ENCODE measurements around the gene STRA8.
"Not testable (repeated sequence)": the region's sequence is repeated elsewhere in the genome, so short reads cannot be mapped to it uniquely, and the experiment has no call there.

Gene STRA8

GRCh38 chr7:135210888-135211178, 22.8 kb upstream of the STRA8 start:
- H3K4me3 ChIP-seq (ENCODE audit: low read depth, low read length) = peak overlapping the region; percentile 85
- H3K36me3 ChIP-seq (ENCODE audit: control insufficient read depth, insufficient read depth, low read length) = no peaks in the 10 kb centered on the region
- H3K9ac ChIP-seq = no peak overlapping the region
- H3K79me2 ChIP-seq = no peaks in the 10 kb centered on the region
- H3K4me1 ChIP-seq = peaks cover 4% of the 10 kb centered on the region
- H3K27ac ChIP-seq = peak overlapping the region; percentile 65
- H3K9me3 ChIP-seq (ENCODE audit: control insufficient read depth, low read length) = no peaks in the 10 kb centered on the region
- H3K4me2 ChIP-seq (ENCODE audit: low read length) = peak overlapping the region; percentile 77
- H3K27me3 ChIP-seq (ENCODE audit: control insufficient read depth, insufficient read depth, low read length) = no peaks in the 10 kb centered on the region
- peak overlapping the region; percentile 86 for H2AFZ ChIP-seq
- TF ChIP-seq CTCF (IDR thresholded peaks at IDR 0.05) = no peak

- Histone ChIP-seq H3K9ac (peak within 1 kb of the TSS; percentile 56), H3K27me3 (ENCODE audit: control insufficient read depth, insufficient read depth, low read length) (no peaks in the 10 kb centered on the region), H3K79me2 (no peaks in the 10 kb centered on the region), H3K36me3 (ENCODE audit: control insufficient read depth, insufficient read depth, low read length) (no peaks in the 10 kb centered on the region), H3K4me1 (peaks cover 4% of the 10 kb centered on the region), H3K27ac (peak within 1 kb of the TSS; percentile 65), H3K4me2 (ENCODE audit: low read length) (peak within 1 kb of the TSS; percentile 80), H3K9me3 (ENCODE audit: control insufficient read depth, low read length) (no peaks in the 10 kb centered on the region), H2AFZ (peak within 1 kb of the TSS; percentile 100), H3K4me3 (ENCODE audit: low read depth, low read length) (peak within 1 kb of the TSS; percentile 85)
- TF ChIP-seq CTCF (IDR thresholded peaks at IDR 0.05) = no peak
Observed at GRCh38 chr7:135211179-135211945, 22.3 kb upstream of the STRA8 start, which contains the start of gene WDR91. WDR91 (minus strand) TSS chr7:135211526; CDS start chr7:135211502, 24 bp downstream.

- not testable (repeated sequence) for H3K79me2 ChIP-seq; H3K9me3 ChIP-seq (ENCODE audit: control insufficient read depth, low read length); H3K36me3 ChIP-seq (ENCODE audit: control insufficient read depth, insufficient read depth, low read length); H3K27me3 ChIP-seq (ENCODE audit: control insufficient read depth, insufficient read depth, low read length); H3K4me1 ChIP-seq
- Histone ChIP-seq H3K27ac (peak overlapping the region; percentile 65), H3K4me2 (ENCODE audit: low read length) (peak overlapping the region; percentile 80), H3K4me3 (ENCODE audit: low read depth, low read length) (peak overlapping the region; percentile 80), H2AFZ (peak overlapping the region; percentile 100), H3K9ac (peak overlapping the region; percentile 56)
Observed at GRCh38 chr7:135211946-135212685, 21.5 kb upstream of the STRA8 start.

- no peak for TF ChIP-seq CTCF (IDR thresholded peaks at IDR 0.05)
- Histone ChIP-seq H3K4me1 (peaks cover 4% of the 10 kb centered on the region), H2AFZ (peak overlapping the region; percentile 7), H3K4me2 (ENCODE audit: low read length) (no peak overlapping the region), H3K9ac (no peak overlapping the region), H3K4me3 (ENCODE audit: low read depth, low read length) (no peak overlapping the region), H3K27ac (no peak overlapping the region), H3K9me3 (ENCODE audit: control insufficient read depth, low read length) (no peaks in the 10 kb centered on the region), H3K79me2 (no peaks in the 10 kb centered on the region), H3K36me3 (ENCODE audit: control insufficient read depth, insufficient read depth, low read length) (no peaks in the 10 kb centered on the region), H3K27me3 (ENCODE audit: control insufficient read depth, insufficient read depth, low read length) (no peaks in the 10 kb centered on the region)
Observed at GRCh38 chr7:135213831-135214230, 19.8 kb upstream of the STRA8 start.

- Histone ChIP-seq H3K4me3 (ENCODE audit: low read depth, low read length) (no peak overlapping the region), H3K9ac (no peak overlapping the region), H3K79me2 (no peaks in the 10 kb centered on the region), H3K27ac (no peak overlapping the region), H3K27me3 (ENCODE audit: control insufficient read depth, insufficient read depth, low read length) (no peaks in the 10 kb centered on the region), H3K4me1 (peaks cover 4% of the 10 kb centered on the region), H3K4me2 (ENCODE audit: low read length) (no peak overlapping the region), H3K9me3 (ENCODE audit: control insufficient read depth, low read length) (no peaks in the 10 kb centered on the region), H3K36me3 (ENCODE audit: control insufficient read depth, insufficient read depth, low read length) (no peaks in the 10 kb centered on the region), H2AFZ (no peak overlapping the region)
- no peak for TF ChIP-seq CTCF (IDR thresholded peaks at IDR 0.05)
Observed at GRCh38 chr7:135215180-135215579, 18.5 kb upstream of the STRA8 start.

Data from parathyroid adenoma (tissue), 2 donors.